Measurements from ENCODE around the gene PSMD14.
"Not testable (repeated sequence)": the region's sequence is repeated elsewhere in the genome, so short reads cannot be mapped to it uniquely, and the experiment has no call there.

Gene PSMD14

DNA sequence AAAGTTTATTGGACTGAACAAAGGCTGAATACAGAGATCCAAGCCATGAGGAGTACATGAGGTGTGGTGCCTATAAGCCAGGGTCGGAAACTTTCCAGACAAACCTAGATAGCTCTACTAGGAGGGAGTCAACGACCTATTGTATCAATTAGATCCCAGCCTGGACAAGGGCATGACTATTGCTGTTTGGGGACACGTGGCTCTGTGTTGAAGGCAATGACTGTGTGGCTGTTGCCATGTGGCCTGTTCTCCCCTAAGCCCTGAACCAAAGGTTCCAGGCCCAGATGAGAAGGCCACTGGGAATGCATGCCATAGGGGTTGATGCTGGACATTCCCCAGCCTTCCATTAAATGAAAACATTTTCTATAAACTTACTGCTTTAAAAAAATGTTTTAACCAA lies 31.3 kb downstream of the PSMD14 start:
- not testable (repeated sequence) for DNase-seq

DNA sequence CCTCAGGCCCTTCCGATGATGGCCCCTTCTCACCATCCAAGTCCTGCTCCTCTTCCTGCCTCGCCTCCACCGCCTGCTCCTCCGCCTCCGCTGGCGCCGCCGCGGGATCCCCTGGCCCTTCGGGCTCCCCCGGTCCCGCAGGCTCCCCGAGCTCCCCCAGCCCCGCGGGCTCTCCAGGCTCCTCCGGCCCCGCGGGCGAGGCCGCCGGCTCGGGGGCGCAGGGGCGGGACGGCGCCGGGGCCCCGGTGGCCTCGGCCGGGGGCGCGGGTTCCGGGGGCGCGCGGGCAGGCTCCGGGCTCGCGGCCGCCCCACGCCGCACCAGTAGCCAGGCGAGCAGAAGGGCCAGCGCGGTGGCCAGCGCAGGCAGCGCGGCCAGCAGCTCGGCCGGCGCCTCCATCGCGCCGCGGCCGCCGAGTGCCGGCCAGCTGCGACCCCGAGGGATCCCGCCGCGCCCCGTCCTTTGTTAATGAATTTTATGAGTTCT lies 32.7 kb downstream of the PSMD14 start:
- not testable (repeated sequence) for DNase-seq

DNA sequence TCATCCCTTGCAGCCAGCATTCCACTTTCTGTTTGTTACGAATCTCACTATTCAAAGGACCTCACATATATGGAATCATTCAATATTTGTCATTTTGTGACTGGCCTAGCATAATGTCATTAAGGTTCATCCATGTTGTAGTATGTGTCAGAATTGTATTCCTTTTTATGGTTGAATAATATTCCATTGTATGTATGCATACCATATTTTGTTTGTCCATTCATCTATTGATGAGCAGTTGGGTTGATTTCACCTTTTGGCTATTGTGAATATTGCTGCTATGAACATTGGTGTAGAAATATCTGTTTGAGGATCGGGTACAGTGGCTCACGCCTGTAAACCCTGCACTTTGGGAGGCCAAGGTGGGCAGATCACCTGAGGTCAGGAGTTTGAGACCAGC lies 35.0 kb downstream of the PSMD14 start:
- no peak for DNase-seq

DNA sequence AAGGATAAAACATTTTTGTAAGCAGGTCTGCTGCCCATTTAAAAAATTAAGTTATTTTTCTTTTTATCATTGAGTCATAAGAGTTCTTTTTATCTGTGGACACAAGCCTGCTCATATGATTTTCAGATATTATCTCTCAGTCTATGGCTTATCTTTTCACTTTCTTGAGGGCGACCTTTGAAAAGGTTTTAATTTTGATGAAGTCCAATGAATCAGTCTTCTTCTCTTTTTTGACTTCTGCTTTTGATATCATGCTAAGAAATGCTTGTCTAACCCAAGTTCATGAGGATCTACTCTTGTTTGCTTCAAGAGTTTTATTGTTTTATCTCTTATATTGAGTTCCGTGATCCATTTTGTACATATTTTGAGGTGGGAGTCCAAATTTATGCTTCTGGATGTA lies 36.5 kb downstream of the PSMD14 start:
- no peak for DNase-seq

DNA sequence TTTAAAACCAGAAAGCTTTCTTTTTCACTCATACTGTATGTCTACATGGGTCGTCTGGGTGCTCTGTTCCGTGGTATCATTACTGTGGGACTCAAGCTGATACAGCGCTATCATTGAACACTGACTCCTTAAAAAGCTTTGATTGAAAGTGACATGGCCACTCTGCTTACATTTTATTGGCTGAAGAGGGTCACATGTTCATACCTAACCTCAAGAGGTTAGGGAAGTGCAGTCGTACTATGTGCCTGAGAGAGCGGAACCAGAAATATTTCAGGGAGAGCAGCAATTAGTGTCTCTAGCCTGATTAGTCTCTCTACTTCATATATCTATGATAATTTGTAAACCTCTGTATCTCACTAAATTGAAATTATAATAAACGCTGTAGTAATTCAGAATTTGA lies 43.5 kb downstream of the PSMD14 start:
- no peak for DNase-seq

DNA sequence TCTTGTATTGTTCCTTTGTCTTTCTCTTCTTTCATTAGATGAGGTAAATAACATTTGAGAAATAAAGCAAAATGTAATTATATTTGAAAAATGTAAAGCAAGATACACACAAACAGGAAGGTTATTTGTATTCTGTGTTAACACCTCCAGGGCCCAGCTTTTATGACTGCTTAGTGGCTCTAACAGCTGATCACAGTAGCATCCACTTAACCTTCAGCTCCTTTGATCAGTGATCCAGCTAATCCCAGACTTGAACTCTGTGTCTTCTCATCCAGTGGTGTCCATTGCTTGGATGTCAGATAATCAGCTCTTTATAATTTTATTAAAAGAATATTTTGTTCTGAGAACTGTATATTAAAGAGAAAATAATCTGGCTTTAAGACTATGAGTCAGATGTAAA lies 44.5 kb downstream of the PSMD14 start:
- no peak for DNase-seq

DNA sequence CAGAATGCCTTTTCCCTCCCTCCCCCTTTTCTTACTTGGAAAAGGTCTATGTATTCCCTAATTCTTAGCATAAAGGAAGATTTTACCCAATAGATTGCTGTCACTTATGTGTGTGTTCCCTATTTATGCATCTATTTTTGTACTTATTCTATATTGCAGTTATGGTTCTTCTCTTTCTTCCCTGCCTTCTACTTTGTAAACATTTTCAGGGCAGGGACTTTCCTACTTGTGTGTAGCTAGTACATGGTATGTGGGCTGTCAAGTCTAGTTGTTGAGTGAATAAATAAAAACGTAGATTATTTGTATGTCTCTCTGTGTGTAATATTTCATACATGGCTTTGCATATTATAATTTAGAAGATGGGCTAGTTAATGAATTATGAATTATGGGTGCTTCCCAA lies 45.3 kb downstream of the PSMD14 start:
- DNase-seq = no peak

DNA sequence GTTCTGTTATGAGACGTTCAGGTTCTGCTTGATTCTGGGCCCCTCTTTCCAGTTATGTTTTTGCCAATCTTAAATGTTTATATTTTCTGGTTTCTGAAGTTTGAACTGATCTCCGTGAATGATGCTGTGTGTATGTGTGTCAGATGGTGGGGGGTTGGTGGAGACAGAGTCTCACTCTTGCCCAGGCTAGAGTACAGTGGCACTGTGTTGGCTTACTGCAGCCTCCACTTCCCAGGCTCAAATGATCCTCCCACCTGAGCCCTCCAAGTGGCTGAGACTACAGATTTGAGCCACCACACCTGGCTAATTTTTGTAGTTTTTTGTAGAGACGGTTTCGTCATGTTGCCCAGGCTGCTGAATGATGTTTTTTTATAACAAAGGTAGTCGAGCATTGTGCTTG lies 45.9 kb downstream of the PSMD14 start:
- DNase-seq = no peak

DNA sequence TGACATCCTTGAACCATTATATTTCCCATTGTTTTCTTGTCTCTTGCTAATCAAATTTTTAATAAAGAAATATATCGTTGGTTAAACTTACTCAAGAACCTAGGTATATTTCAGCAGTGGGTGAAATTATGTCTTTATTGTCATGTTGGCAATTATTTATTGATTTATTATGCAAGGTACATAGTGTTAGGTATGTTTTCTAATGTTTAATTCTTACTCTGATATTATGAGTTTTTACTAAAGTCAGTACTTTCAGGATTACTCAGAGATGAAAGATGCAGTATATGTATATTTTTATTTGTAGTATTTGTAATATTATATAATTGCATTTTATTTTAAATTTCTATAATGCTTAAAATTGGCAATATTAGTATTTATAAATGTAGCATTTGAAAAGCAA lies 46.9 kb downstream of the PSMD14 start:
- no peak for DNase-seq

DNA sequence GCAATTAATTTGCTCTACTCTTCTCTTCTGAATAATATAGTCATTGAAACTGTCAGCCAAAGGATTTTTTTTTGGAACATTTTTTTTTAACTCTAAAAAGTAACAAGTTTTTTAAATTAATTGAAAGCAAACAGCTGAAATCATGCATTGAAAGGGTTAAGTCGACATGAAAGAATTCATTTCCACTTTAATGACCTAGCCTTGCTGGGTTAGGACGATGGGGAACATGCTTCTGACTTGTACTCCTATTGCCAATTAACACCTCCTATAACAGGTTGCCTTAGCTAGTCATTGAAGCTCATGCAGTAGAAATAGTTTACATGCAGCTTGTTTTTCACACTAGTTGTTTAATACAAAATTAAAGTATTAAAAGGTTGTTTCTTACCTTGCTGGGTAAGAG lies 47.8 kb downstream of the PSMD14 start:
- no peak for DNase-seq

DNA sequence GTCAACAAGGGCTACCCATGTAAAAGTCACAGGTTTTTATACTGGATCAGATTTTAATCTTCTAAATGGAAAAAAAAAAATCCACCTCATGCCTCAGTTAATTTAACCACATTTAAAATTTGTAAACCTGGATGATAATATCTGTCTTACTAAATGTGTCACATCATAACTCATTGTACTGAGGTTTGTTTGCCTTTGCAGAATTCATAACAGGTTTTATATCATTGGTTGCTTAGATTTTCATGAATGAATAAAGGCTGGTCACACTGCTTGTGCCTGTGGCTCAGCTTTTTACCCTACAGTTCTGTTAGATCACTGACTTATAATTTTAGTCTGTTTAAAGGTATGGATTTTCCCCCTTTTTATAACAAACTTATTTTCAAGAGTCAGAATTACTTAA lies 48.9 kb downstream of the PSMD14 start:
- DNase-seq = no peak

DNA sequence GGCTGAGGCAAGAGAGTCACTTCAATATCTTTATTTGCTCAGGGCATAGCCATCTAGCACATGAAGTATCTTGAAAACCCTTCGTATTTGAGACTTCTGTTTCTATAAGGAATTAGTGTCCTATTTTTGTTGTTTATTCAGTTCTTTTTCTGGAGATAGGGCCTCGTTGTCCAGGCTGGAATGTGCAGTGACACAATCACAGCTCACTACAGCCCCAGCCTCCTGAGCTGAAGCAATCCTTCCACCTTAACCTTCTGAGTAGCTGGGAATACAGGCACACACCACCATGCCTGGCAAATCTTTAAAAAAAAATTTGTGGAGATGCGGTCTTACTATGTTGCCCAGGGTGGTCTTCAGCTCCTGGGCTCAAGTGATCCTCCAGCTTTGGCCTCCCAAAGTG lies 50.6 kb downstream of the PSMD14 start:
- DNase-seq = no peak

DNA sequence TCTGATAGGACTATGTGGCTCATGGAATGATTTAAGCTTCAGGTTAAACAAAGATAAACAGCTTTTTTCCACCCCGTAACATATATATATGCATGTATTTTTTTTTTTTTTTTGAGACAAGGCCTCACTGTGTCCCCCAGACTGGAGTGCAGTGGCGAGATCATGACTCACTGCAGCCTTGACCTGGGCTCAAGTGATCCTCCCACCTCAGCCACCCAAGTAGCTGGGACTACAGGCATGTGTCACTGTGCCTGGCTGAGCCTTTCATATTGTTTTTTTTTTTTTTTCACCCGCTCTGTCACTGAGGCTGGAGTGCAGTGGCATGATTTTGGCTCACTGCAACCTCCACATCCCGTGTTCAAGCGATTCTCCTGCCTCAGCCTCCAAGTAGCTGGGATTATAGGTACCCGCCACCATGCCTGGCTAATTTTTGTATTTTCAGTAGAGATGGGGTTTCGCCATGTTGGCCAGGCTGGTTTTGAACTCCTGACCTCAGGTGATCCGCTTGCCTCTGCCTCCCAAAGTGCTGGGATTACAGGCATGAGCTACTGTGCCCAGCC lies 52.0 kb downstream of the PSMD14 start:
- not testable (repeated sequence) for DNase-seq

DNA sequence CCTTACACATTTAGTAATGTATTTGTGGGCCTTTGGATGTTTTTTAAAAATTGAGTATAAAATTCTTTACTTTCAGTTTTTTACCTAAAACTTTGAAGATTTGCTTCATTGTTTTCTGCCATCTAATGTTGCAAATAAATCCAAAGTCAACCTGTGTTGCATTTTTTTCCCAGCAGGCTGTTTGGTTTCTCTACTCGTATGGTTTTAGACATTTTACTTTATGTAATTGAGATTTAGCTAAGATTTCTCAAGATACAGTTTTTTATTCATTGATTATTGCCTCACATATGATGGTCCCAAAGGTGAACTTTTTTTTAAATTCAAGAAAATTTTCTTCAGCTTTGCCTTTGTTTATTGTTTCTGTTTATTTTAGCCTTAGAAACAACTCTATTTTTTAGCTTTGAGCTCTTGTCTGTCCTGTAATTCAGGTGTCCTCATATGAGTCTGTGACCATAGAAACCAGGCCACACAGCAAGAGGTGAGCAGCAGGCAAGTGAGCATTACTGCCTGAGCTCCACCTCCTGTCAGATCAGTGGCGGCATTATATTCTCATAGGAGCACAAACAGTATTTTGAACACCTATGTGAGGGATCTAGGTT lies 54.4 kb downstream of the PSMD14 start:
- DNase-seq = no peak

DNA sequence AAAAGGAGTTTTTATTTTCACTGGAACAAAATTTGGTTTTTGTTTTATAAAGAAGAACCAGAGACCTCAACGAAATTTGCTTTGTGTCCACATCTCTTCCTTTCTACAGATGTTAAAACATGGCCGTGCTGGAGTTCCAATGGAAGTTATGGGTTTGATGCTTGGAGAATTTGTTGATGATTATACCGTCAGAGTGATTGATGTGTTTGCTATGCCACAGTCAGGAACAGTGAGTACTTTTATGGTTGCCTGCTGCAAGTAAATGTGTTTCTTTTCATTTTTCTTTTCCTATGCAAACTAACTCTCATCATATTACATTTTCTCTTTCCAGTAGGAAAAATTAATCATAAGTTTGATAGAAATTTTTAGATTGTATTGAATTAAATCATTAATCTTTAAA lies 59.5 kb downstream of the PSMD14 start:
- no peak for DNase-seq

DNA sequence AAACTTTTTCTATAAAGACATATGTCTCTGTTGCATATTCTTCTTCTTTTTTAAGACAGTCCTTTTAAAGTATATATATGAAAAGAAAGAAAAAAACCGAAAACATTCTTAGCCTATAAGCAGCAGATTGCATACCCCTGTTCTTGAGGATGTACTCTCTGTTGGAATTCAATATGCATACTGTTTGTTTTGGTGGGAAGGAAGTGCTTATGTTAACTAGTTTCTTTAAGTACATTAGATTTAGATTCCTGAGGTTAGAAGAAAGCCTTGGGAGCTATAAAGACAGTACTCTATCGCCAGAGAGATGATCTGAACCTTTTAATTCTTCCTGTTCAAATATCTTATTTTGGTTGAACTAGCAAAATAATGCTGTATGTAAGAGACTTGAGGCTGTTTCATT lies 61.1 kb downstream of the PSMD14 start:
- no peak for DNase-seq

DNA sequence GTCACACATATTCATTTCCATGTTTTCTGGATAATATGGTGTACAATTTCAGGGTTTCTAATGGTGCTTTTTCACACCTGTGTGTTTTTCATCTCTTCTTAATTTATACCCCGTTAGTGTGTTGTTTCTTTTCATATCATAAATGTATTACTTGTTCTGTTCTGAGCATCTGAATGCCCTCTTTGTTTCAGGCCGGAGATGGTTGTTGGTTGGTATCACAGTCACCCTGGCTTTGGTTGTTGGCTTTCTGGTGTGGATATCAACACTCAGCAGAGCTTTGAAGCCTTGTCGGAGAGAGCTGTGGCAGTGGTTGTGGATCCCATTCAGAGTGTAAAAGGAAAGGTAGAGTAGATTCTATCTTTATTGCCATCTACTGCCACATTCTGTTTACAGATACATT lies 62.8 kb downstream of the PSMD14 start:
- DNase-seq = no peak

DNA sequence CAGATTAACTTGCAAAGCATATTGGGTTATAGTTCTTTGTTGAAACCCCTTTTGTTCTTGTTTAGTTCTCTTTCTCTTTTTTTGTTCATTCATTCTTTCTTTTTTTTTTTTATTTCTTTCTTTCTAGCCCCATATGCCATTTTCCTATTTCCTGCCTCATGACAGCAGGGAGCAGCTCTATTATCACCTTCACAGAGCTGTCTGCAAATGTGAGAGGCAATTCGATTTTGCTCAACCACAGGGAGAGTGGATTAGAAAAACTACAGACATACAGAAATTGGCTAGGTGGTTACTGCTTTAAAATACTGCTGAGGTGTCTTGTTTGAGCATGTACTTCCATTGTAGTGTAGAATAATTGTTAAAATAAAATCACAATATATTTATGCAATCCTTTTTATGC lies 63.6 kb downstream of the PSMD14 start:
- DNase-seq = no peak

DNA sequence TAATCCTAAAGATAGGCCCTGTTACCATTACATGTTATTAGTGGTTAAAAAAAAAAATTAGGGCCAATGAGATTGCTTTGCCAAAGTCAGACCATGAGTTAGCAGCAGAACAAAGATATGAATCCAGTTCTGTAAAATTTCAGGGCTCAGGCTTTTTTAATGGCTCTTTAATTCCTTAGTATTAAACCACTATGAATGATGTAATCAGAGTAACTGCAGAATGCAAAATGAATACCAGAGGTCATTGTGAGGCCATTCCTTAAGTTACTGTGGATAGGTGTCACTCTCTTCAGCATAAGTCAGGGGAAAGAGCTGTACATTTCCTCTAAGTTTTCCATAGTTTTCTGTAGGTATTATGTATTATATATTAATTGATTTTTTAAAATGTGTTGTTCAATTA lies 65.7 kb downstream of the PSMD14 start:
- DNase-seq = no peak

DNA sequence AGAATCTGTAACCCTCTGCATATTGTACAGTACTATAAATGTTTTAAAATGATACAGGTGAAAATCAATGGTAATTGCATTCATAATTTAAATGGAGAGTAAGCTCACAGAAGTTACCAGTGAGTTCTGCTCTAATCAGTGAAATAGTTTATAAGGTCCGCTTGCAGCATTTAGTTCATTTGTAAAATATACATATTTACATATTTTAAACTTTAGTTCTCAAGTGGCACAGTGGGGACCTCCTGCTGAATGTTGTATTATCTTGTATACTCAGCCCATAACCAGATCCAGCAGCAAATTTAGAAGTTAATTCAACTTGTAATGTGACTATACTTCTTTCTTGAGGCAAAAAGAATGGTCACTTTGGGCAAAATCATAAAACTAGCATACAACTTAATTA lies 66.2 kb downstream of the PSMD14 start:
- no peak for DNase-seq

DNA sequence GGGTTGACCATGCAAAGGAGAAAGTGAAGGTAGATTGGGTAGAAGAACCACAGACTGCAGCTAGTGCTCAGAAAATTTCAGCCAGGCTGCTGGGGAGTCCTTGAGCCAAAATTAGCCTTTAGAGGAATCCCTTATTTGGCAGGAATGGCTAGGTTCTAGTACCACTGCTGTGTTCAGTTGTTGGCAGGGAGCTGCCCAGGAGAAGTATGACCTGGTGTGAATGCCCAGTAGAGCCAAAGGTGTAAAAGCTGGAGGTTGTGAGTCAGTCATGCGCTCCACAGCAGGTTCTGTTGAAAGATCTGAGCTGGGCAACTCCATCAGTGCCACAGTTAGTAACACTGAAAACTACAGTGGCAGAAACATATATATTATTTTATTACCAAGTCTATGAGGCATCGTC lies 71.5 kb downstream of the PSMD14 start:
- DNase-seq = no peak

DNA sequence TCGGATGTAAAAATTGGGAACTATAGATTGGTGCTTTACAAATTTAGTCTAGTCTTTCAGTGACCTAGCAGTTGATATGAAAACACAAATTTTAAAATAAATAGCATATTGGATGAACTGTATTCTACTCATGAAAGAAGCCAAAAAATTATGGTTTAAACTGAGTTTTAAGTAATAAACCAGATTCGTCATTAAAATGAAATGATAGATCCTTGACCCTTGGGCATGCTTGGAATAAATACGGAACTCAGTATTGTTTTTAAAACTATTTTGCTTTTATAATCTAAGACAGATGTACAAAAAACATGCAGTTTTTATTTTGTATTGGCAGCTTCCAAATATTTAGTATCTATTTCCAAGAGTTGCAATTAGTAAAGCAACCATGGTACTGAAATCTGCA lies 73.3 kb downstream of the PSMD14 start:
- DNase-seq = no peak

DNA sequence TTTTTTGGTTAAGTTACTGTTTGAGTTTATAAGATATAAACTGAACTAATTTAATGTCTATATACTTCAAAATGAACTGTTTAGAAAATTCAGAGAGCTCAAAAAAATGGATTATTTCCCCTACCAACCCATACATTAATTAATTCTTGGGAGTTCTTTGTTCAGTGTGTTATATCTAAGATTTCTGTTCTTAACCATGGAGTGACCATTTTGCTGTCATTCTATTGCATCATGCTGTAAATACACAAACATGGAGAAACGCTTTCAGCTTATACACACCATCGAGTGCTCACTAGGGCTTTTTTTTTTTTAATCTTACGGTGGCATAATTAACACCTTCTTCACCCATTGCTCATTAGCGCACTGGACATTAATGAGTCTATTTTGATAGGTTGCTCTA lies 74.5 kb downstream of the PSMD14 start:
- DNase-seq = no peak

DNA sequence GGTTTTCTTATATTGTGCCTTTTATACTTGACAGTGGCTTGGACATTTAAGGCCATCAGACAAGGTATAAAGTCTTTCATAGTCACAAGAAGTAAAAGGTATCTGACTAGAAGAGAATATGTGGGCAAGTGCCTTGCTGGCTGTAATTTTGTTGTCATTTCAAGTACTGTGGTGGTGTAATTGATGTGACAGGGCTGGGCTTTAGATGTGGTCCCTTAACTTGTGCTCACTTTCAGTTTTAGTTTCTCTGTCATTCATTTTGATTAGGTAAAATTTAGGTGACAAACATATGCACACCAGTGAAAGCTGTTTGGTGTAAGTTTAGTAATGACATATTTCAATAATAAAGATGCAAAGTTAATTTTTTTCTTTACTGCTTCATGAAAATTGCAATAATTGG lies 76.6 kb downstream of the PSMD14 start:
- peak; percentile 62 for DNase-seq

DNA sequence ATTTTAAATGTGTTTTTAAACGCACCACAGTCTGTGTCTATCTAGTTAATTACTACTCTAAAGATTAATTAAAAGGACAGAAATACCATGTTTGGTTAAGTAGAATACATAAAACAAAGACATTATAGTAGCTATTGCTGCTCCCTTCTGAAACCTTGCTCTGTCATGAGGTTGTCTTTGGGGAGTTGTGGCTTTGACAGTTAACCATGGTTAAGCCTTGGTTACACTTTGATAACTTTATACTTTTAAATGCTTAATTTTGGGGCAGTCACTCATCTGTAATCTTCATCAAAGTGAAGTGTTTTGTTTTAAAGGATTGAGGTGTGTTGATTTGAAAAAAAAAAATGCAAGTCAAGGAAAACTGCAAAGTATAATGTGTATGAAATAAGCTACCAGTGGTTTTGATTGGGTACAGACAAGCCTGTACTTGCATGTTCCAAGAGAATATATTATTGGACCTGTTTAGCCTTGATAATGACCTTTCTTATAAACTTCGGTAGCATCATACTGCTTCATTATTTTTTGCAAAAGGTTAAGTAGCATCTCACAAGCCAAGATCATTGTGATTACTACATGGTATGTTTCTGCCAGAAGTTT lies 78.1 kb downstream of the PSMD14 start:
- DNase-seq = no peak

All from activated CD4-positive, alpha-beta T cell treated with anti-CD3 and anti-CD28 coated beads, Interleukin-10, Interleukin-2, amounts not matched to agents 100 ng/mL and 50 ng/mL, durations not matched to agents 16 hours and 8 hours (primary cell).